Kidney glomerular epithelial cell (primary cell): ENCODE measurements around the gene DCP1A.
"Not testable (repeated sequence)": the region's sequence is repeated elsewhere in the genome, so short reads cannot be mapped to it uniquely, and the experiment has no call there.

Experiments used
- DNase-seq: peaks from one replicate; lab custom pipeline; 2025; lab: John Stamatoyannopoulos, UW

The DCP1A gene

GRCh38 chr3:53264718-53265117 lies 82.6 kb downstream of the DCP1A start:
- DNase-seq: no peak

GRCh38 chr3:53263907-53264306 lies 83.4 kb downstream of the DCP1A start:
- DNase-seq: no peak

- no peak for DNase-seq
These were observed 85.6 kb downstream of the DCP1A start for GRCh38 chr3:53261712-53262111.

GRCh38 chr3:53260286-53260785 lies 87.0 kb downstream of the DCP1A start:
- no peak for DNase-seq

- no peak for DNase-seq
These were observed 87.7 kb downstream of the DCP1A start for GRCh38 chr3:53259427-53260259.

GRCh38 chr3:53258600-53259426 lies 88.5 kb downstream of the DCP1A start:
- no peak for DNase-seq

- DNase-seq: no peak
These were observed 89.9 kb downstream of the DCP1A start for GRCh38 chr3:53257465-53257864.

GRCh38 chr3:53256704-53257055 lies 90.7 kb downstream of the DCP1A start:
- DNase-seq: no peak

GRCh38 chr3:53255775-53256703 lies 91.3 kb downstream of the DCP1A start, which contains the start of gene TKT:
Gene TKT, minus strand, starts transcription at chr3:53256022. Its CDS starts 80 bp downstream, at chr3:53255942.
- DNase-seq: peak; percentile 68

- DNase-seq: no peak
These were observed 91.9 kb downstream of the DCP1A start for GRCh38 chr3:53255423-53255774.

- peak; percentile 54 for DNase-seq
These were observed 92.6 kb downstream of the DCP1A start for GRCh38 chr3:53254509-53255422.

GRCh38 chr3:53253707-53254508 lies 93.4 kb downstream of the DCP1A start:
- DNase-seq: no peak

GRCh38 chr3:53252947-53253322 lies 94.4 kb downstream of the DCP1A start:
- not testable (repeated sequence) for DNase-seq

- DNase-seq: no peak
These were observed 95.0 kb downstream of the DCP1A start for GRCh38 chr3:53252096-53252946.

GRCh38 chr3:53250881-53251605 lies 96.3 kb downstream of the DCP1A start:
- no peak for DNase-seq

- no peak for DNase-seq
These were observed 96.9 kb downstream of the DCP1A start for GRCh38 chr3:53250453-53250852.

GRCh38 chr3:53248161-53248560 lies 99.2 kb downstream of the DCP1A start:
- DNase-seq: no peak

GRCh38 chr3:53247619-53248018 lies 99.7 kb downstream of the DCP1A start:
- no peak for DNase-seq
